Tibial nerve (tissue), 4 donors: ENCODE measurements around the gene CSNK1G2. TPM values are rescaled to one million over a fixed set of nuclear protein-coding genes. Genes with fewer than 3 reads are reported as not detected.

ENCODE experiments used
- DNase-seq, 2 donors: peaks; one replicate each; pipeline ENCODE4 v3.0.0-alpha.2; 2019; ENCODE audit warnings: low spot score in 2 of 2
- H3K27ac ChIP-seq, 4 donors: fragments of 200-600 bp; sonication (generic) in 3 of 4; one replicate each; pipeline ENCODE4 v1.5.1; 2017 to 2019; ENCODE audit warnings: mild to moderate bottlenecking in 1 of 4
- H3K27me3 ChIP-seq, 2 donors: fragments of 200-600 bp; sonication (generic) in 1 of 2; one replicate each; pipeline versions ENCODE4 v1.5.1 to v1.6.0; 2017 to 2019
- H3K36me3 ChIP-seq, 3 donors: fragments of 200-600 bp; sonication (generic); one replicate each; pipeline ENCODE4 v1.5.1; 2018 to 2019
- H3K4me1 ChIP-seq, 4 donors: fragments of 200-600 bp; sonication (generic) in 3 of 4; one replicate each; pipeline ENCODE4 v1.5.1; 2017 to 2019
- H3K4me3 ChIP-seq, 4 donors: fragments of 200-600 bp; sonication (generic) in 3 of 4; one replicate each; pipeline ENCODE4 v1.5.1; 2017 to 2019; ENCODE audit warnings: mild to moderate bottlenecking in 1 of 4, moderate library complexity in 1 of 4
- H3K9me3 ChIP-seq, 4 donors: fragments of 200-600 bp; sonication (generic) in 3 of 4; one replicate each; pipeline ENCODE4 v1.5.1; 2017 to 2019
- CTCF ChIP-seq, 5 experiments: fragments of 200-600 bp in 3 of 5; fragments of 450-650 bp in 2 of 5; sonication (generic) in 3 of 5; IDR thresholded peaks; one replicate each; pipeline ENCODE4 v1.5.1; 2016 to 2019; ENCODE audit warnings: antibody characterized with exemption in 5 of 5, mild to moderate bottlenecking in 3 of 5, moderate library complexity in 2 of 5
- EP300 ChIP-seq, 2 donors: sonication (generic); formaldehyde crosslinking; IDR thresholded peaks; one replicate each; pipeline ENCODE4 v1.6.1; 2017; ENCODE audit warnings: antibody characterized with exemption in 2 of 2, mild to moderate bottlenecking in 1 of 2
- POLR2A ChIP-seq, 2 donors: fragments of 450-650 bp; IDR thresholded peaks; one replicate each; pipeline ENCODE4 v1.6.1; 2017; ENCODE audit warnings: antibody characterized with exemption in 2 of 2, mild to moderate bottlenecking in 2 of 2, moderate library complexity in 2 of 2
- WGBS, 2 donors: methylation state at CpG; one replicate each; pipeline ENCODE4 v1.1.5; 2018; 5-methylcytosine and 5-hydroxymethylcytosine counted together
- total RNA-seq, 4 donors: library from RNA; depleted of rRNA; stranded (reverse); fragments of >200 nt; gene quantifications; one replicate each; pipeline ENCODE4 v1.1.0, GENCODE V29; 2016

The CSNK1G2 gene
- total RNA-seq, 4 donors from 2014 or later: 38.9 to 132 (median 55.6) TPM

DNA sequence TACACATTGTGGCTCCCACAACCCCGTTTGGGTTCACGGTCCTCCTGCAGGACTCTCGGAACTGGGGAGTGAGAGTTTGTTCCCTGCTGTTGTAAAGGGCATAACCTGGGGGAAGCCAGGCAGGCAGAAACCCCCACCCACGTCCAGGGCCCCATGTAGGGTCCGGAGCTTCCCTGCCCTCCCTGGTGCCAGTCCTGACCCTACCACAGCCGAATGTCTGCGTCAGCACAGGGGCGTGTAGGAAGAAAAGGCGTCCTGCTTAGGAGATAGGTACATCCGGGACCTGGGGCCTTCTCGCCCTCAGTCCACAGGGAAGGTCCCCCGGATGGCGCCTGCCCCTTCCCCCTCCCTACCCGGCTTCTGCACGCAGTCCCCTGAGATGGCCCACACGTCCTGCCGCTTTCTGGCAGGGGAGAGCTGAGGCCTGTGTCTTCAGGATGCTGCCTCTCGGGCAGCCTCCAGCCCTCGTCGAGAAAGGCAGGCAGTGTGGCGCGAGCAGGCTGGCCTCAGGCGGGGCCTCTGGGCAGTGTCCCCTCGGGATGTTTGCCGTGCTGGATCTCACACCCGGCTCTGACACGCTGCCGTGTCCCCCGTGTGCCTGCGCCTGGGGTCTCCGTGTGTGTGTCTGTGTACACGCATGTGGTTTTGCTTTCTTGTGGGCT lies 19.1 kb downstream of the CSNK1G2 start:
- Histone ChIP-seq H3K9me3 (no peaks in the 10 kb centered on the region), H3K27me3 (no peaks in the 10 kb centered on the region), H3K4me1 (peaks cover 0 to 26% (median 3%) of the 10 kb centered on the region in 4 donors), H3K36me3 (peaks cover 0 to 34% (median 0%) of the 10 kb centered on the region in 3 donors), H3K27ac (no peak overlapping the region), H3K4me3 (no peak overlapping the region)
- DNase-seq: no peak
- no peak for TF ChIP-seq CTCF (IDR thresholded peaks at IDR 0.05)
- no peak for TF ChIP-seq EP300 (IDR thresholded peaks at IDR 0.05)
- no peak for TF ChIP-seq POLR2A (IDR thresholded peaks at IDR 0.05)
- 89 to 91% methylated on average over 27 to 28 of the region's 32 CpGs for WGBS, 2 donors

- no peak for DNase-seq
- Histone ChIP-seq H3K4me3 (no peak overlapping the region), H3K27ac (no peak overlapping the region), H3K36me3 (peaks cover 0 to 34% (median 0%) of the 10 kb centered on the region in 3 donors), H3K9me3 (no peaks in the 10 kb centered on the region), H3K4me1 (peaks cover 0 to 14% (median 0%) of the 10 kb centered on the region in 4 donors), H3K27me3 (no peaks in the 10 kb centered on the region)
- no peak for TF ChIP-seq EP300 (IDR thresholded peaks at IDR 0.05)
- TF ChIP-seq CTCF (IDR thresholded peaks at IDR 0.05): no peak
- no peak for TF ChIP-seq POLR2A (IDR thresholded peaks at IDR 0.05)
- WGBS, 2 donors: 85% methylated on average over 37 to 38 of the region's 42 CpGs
Observed at GRCh38 chr19:1961000-1961883, 20.3 kb downstream of the CSNK1G2 start.

DNA sequence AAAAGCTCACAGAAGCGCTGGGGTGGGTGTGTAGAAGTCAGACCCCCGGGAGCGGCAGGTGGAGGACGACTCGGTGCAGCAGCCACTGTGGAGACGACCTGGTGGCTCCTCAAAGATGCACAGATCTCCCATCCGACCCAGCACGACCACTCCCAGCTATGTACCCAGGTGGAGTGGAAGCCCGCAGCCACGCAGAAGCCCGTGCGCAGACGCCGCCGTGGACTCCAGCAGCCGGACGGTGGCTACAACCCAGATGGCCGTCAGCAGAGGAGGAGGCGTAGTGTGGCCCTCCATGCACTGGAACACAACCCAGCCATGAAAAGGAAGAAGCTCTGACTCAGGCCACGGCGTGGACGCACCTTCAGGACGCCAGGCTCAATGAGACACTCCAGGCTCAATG lies 21.7 kb downstream of the CSNK1G2 start:
- H3K4me3 ChIP-seq: no peak overlapping the region
- no peaks in the 10 kb centered on the region for H3K27me3 ChIP-seq
- 95 to 97% methylated on average over 23 of the region's 23 CpGs for WGBS, 2 donors
- H3K4me1 ChIP-seq: peaks cover 0 to under 1% (median 0%) of the 10 kb centered on the region in 4 donors
- no peak overlapping the region for H3K27ac ChIP-seq
- TF ChIP-seq CTCF (IDR thresholded peaks at IDR 0.05) (no peak), EP300 (IDR thresholded peaks at IDR 0.05) (no peak), POLR2A (IDR thresholded peaks at IDR 0.05) (no peak)
- no peak for DNase-seq
- peaks cover 0 to 34% (median 0%) of the 10 kb centered on the region in 3 donors for H3K36me3 ChIP-seq
- H3K9me3 ChIP-seq: no peaks in the 10 kb centered on the region

- no peak for TF ChIP-seq EP300 (IDR thresholded peaks at IDR 0.05)
- no peak for TF ChIP-seq CTCF (IDR thresholded peaks at IDR 0.05)
- no peak for TF ChIP-seq POLR2A (IDR thresholded peaks at IDR 0.05)
- WGBS, 2 donors: 84 to 93% methylated on average over 8 to 23 of the region's 26 CpGs
Observed at GRCh38 chr19:1967087-1967608, 26.2 kb downstream of the CSNK1G2 start.

More at GRCh38 chr19:1967087-1967608, 26.2 kb downstream of the CSNK1G2 start:
- Histone ChIP-seq H3K9me3 (no peaks in the 10 kb centered on the region), H3K4me1 (peaks cover 0 to 4% (median 0%) of the 10 kb centered on the region in 4 donors), H3K36me3 (peaks cover 0 to 46% (median 0%) of the 10 kb centered on the region in 3 donors), H3K27ac (no peak overlapping the region), H3K27me3 (no peaks in the 10 kb centered on the region), H3K4me3 (no peak overlapping the region)
- no peak for DNase-seq
